ENCODE results near the gene HS3ST4.

Gene HS3ST4

DNA sequence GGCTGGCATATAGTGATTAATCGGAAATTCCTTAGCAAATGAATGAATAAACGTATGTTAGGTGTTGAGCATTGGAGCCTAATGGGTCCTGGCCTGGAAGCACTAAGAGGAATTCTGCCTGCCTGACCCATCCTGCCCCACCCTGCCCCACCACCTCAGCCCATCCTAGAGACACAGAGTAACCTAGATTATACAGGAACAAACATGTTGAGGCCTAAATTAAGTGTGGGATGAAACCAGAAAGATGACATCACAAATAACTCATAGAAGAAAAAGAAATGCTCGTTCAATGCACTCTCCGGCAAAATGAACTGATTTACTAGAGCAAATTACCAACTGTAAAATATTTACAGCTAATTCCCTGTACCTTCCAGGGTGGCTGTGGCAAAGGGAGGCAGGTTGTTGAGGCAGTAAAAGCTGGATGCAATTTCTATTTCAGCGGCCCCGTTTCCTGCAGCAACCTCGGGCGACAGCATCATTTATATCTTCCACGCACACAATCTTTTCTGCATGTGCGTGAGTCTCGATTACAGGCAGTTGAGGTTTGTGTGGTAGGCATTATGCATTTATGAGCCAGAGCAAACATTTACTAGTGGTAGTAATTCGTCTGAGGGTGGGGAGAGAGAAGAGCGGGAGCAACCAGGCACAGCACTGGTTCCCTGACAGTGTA, 417.2 kb downstream of the HS3ST4 start:
- DNase-seq (ENCODE audit: low spot score): no peak

DNA sequence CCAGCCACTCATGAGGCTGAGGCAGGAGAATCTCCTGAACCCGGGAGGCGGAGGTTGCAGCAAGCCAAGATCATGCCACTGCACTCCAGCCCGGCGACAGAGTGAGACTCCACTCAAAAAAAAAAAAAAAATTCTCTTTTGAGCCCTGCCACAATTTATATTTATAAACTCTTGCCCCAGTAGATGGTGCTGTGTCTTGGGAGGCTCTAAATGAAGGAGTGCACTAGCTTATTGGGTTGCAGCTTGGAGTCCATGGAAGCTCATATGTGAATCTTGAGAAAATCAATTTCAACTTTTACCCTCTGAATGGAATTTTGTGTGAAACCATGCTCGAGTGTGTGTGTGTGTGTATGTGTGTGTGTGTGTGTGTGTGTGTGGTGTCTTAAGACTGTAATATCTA, 420.1 kb downstream of the HS3ST4 start:
- DNase-seq (ENCODE audit: low spot score): no peak

GRCh38 chr16:26118575-26118974, 426.8 kb downstream of the HS3ST4 start:
- no peak for DNase-seq (ENCODE audit: low spot score)

DNA sequence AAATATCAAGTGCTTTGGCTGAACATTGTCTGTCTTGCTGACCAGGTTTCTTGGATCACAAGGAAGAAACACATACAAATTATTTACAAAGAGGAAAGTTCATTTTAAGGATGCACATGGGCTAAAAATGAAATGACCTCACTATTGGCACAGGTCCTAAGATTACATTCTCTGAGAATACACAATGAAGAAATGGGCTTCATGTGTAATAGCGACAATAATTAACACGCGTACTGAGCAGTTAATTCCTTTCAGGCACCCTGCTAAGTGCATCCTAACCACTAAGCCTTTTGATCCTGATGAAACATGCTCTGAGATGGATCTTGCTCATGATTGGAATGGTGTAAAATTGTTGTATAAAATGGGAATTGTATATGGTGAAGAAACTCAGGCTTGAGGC, 429.0 kb downstream of the HS3ST4 start:
- no peak for DNase-seq (ENCODE audit: low spot score)

DNA sequence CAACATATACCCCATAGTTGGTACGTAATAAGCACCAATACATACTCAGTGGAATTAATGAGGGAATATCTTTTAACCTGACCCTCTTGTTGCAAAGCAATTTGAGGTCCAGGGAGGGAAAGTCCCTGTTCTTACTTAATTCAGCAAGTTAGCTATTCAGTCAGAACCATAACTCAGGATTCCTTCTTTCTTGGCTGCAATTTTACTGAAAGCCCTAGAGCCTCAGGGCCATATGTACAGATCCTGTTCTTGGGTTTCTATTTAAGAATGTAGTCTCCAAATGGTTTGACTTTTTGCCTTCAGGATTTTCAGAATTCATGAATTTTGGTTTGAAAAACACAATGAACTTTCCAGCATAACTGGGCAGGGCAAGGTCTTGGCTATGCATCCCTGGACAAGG, 436.5 kb downstream of the HS3ST4 start:
- DNase-seq (ENCODE audit: low spot score): no peak

DNA sequence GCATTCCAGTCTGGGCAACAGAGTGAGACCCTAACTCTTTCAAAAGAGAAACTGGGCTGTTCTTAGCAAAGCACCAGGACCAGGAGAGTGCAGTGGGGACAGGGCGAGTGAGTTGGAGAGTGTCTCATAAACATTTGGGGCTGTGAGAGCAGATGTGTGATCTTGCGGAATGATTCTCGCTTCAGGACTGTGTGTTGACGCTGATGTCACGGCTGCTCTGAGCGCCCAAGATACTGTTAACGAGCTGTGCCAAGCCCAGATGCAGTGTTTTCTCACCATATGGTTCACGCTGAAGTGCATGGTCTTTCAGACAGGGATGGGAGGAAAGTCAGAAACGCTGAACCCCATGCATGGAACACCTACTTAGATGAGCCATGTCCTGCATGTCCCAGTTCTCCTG, 438.2 kb downstream of the HS3ST4 start:
- no peak for DNase-seq (ENCODE audit: low spot score)

GRCh38 chr16:26133416-26134093, 441.8 kb downstream of the HS3ST4 start:
- no peak for DNase-seq (ENCODE audit: low spot score)

DNA sequence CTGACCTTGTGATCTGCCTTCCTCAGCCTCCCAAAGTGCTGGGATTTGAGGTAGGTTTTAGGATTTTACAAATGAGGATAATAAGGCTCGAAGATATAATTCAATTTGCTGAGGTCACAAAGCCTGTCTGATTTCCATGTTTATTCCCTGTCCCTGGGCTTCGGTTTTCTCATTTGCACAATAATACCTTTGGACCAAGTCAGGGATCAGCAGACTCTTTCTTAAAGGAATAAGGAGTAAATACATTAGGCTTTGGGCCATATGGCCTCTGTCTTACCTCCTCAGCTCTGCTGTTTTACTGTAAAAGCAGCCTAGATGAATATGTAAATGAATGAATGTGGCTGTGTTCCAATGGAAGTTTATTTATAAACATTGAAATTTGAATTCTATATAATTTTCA, 442.8 kb downstream of the HS3ST4 start:
- DNase-seq (ENCODE audit: low spot score): no peak

DNA sequence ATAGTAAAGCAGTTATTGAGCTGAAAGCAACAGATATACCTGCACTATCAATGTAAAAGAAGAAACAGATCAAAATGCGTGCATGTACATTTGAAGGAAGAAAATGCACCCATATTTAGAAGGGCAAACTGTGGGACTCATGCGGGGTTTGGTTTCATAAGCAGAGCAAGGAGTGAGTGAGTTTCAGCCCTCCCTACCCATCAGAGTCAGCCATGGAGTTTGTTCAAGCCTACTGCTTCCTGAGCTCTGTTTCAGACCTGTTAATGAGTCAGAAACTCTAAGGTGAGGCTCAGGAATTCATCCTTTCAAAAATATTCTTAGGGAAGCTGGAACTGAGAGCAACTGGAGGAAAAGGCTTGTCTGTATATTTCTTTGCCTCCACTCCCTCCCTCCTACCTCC, 446.2 kb downstream of the HS3ST4 start:
- no peak for DNase-seq (ENCODE audit: low spot score)

- no peak for DNase-seq (ENCODE audit: low spot score)
Observed at GRCh38 chr16:26139091-26139490, 447.3 kb downstream of the HS3ST4 start.

DNA sequence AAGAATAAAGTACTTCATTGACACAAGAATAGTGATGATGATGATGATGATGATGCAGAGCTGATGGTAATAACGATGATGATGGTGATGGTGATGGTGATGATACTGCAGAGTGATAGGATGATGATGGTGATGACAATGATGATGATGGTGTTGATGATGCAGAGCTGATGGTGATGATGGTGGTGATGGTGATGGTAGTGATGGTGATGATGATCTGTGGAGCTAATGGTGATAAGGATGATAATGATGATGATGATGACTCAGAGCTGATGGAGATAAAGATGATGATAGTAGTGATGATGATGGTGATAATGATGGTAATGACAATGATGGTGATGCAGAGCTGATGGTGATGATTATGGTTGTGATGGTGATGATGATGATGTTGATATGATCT, 448.1 kb downstream of the HS3ST4 start:
- DNase-seq (ENCODE audit: low spot score): no peak

GRCh38 chr16:26149364-26150190, 457.8 kb downstream of the HS3ST4 start:
- no peak for DNase-seq (ENCODE audit: low spot score)

DNA sequence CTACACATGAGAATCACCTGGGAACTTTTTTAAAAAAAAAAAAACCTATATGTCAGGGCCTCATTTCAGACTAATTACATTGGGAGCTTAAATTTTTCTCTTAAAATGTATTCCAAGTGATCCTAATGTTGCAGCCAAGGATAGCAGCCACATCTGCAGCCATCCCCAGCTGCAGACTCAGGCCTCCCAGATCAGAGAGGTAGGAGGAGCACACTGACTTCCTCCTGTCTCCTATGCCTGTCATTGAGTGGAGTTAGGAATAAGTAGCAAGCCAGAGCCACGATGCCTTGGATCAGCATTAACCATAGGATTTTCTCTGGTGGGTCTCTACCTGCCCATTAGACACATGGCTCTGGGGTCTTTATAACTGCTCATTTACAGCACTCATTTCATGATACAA, 463.5 kb downstream of the HS3ST4 start:
- DNase-seq (ENCODE audit: low spot score): no peak

DNA sequence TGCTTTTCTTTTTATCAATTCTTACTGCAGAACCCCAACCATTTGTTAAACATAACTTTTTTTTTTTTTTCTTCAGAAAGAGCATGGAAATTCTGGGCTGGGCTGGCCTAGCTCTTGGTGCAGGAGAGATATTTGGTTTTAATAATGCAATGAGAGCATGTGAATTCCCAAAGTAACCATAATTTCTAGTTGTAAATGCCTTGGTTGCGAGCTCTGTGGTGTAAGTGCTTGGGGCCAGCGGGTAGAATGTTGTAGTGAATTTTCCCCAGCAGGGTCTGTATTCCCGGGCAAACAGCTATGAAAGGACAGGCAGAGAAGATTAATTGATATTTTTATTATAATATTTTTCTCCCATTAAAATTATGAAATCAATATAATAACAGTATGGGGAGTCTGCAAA, 465.6 kb downstream of the HS3ST4 start:
- no peak for DNase-seq (ENCODE audit: low spot score)

- DNase-seq (ENCODE audit: low spot score): no peak
Observed at GRCh38 chr16:26158142-26158759, 466.5 kb downstream of the HS3ST4 start.

- DNase-seq (ENCODE audit: low spot score): no peak
Observed at GRCh38 chr16:26161461-26162180, 469.9 kb downstream of the HS3ST4 start.

- DNase-seq (ENCODE audit: low spot score): no peak
Observed at GRCh38 chr16:26169473-26169872, 477.7 kb downstream of the HS3ST4 start.

GRCh38 chr16:26175944-26176343, 484.2 kb downstream of the HS3ST4 start:
- no peak for DNase-seq (ENCODE audit: low spot score)

DNA sequence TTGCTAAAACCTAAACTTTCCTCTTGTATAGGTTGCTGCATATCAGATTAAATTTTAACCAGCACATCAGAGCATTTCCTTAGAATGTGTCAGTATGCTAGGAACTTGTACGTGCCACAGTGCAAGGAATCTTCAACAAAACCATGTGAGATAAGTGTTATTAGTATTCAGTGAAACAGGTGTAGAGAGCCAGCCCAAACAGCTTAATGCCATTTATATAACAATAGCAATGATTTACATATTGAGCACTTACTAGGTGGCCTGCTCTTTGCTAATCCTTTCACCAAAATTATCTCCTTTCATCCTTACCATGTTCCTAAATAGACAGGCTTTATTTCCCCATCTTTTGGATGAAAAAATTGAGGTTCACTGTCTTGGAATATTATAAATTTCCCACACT, 485.7 kb downstream of the HS3ST4 start:
- DNase-seq (ENCODE audit: low spot score): no peak

- no peak for DNase-seq (ENCODE audit: low spot score)
Observed at GRCh38 chr16:26178298-26178697, 486.5 kb downstream of the HS3ST4 start.

DNA sequence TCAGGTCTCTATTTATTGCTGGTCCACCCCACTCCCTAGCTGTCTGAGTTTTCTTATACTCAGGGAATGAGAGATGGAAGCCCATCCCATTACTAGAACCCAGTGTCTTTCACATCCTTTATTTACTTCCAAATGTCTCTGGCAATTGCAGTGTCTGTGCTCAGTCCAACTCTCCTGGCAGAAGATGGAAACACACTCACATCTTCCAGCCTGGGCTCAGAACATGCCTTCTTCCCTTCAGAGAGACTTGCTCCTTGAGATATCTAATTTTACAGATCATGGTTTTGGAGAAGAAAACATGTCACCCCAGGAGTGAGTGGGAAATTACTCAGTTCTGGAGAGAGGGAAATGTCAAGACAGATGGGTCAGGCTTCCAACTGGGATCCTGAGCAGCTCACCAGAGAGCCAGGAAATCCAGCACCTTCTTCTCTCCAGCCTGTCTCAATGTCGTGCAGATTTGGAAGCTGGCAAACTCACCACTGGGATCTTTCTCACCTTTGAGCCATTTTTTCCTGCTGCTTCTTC, 494.4 kb downstream of the HS3ST4 start:
- no peak for DNase-seq (ENCODE audit: low spot score)
